IMR-90 (cell line): Measurements from ENCODE around the gene AJAP1. TPM values are rescaled to one million over a fixed set of nuclear protein-coding genes. Genes with fewer than 3 reads are reported as not detected.

ENCODE experiments used
- ATAC-seq: fragments of 200-7000 bp; cut with Tn5 transposase; 2 replicates; pipeline ENCODE4 v1.9.1; 2020; ENCODE audit warnings: low read depth, mild to moderate bottlenecking, moderate library complexity
- BruUV-seq: library from RNA; stranded (reverse); fragments of 400-500 nt; replicated peaks from 2 replicates; lab custom pipeline; 2021; lab: Mats Ljungman, UMichigan
- CTCF ChIA-PET: fragments of 300-600 bp; formaldehyde crosslinking; extraction: SDS; loops from one replicate; lab custom pipeline; 2021; ENCODE audit warnings: antibody characterized with exemption; lab: Yijun Ruan, JAX
- POLR2A ChIA-PET: fragments of 300-600 bp; sonication (Branson Sonifier 250); formaldehyde crosslinking; loops from one replicate; lab custom pipeline; 2022; ENCODE audit warnings: antibody characterized with exemption; ENCODE audit not compliant: unreplicated experiment; lab: Charles Lee
- DNase-seq: peaks from one replicate; pipeline ENCODE4 v3.0.0; 2013
- H2AFZ ChIP-seq: replicated peaks from 2 replicates; pipeline ENCODE3; 2013; ENCODE audit warnings: low read length, mild to moderate bottlenecking; ENCODE audit not compliant: poor library complexity
- H2AK5ac ChIP-seq: 2 replicates; pipeline ENCODE4 v1.6.1; 2013; ENCODE audit warnings: low read depth, low read length, inconsistent platforms
- H2AK9ac ChIP-seq: replicated peaks from 2 replicates; pipeline ENCODE3; 2013; ENCODE audit warnings: mild to moderate bottlenecking, low read depth, low read length, moderate library complexity; ENCODE audit not compliant: poor library complexity
- H2BK120ac ChIP-seq: 2 replicates; pipeline ENCODE4 v1.6.1; 2013; ENCODE audit warnings: low read depth, low read length, inconsistent platforms
- H2BK15ac ChIP-seq: 3 replicates; pipeline ENCODE4 v1.6.1; 2013; ENCODE audit warnings: low read depth, low read length, inconsistent platforms
- H2BK20ac ChIP-seq: 2 replicates; pipeline ENCODE4 v1.6.1; 2013; ENCODE audit warnings: low read depth, mild to moderate bottlenecking, inconsistent platforms, low read length, moderate library complexity
- H2BK5ac ChIP-seq: 2 replicates; pipeline ENCODE4 v1.6.1; 2013; ENCODE audit warnings: mild to moderate bottlenecking, low read depth, low read length, inconsistent platforms; ENCODE audit not compliant: poor library complexity, severe bottlenecking
- H3K14ac ChIP-seq: replicated peaks from 2 replicates; pipeline ENCODE4 v1.6.1; 2013; ENCODE audit warnings: low read depth, low read length, inconsistent platforms
- H3K18ac ChIP-seq: 2 replicates; pipeline ENCODE4 v1.6.1; 2013; ENCODE audit warnings: low read depth, low read length, control low read depth
- H3K23ac ChIP-seq: 2 replicates; pipeline ENCODE4 v1.6.1; 2013; ENCODE audit warnings: low read depth, low read length, inconsistent platforms
- H3K27ac ChIP-seq: 2 replicates; pipeline ENCODE4 v1.5.1; 2013; ENCODE audit warnings: mild to moderate bottlenecking, control low read depth, low read length; ENCODE audit not compliant: insufficient read depth
- H3K27me3 ChIP-seq: 2 replicates; pipeline ENCODE4 v1.6.1; 2013; ENCODE audit warnings: low read length; ENCODE audit not compliant: control insufficient read depth, insufficient read depth
- H3K36me3 ChIP-seq: 2 replicates; pipeline ENCODE4 v1.6.1; 2013; ENCODE audit warnings: low read length, mixed read lengths; ENCODE audit not compliant: control insufficient read depth, insufficient read depth
- H3K4ac ChIP-seq: 2 replicates; pipeline ENCODE4 v1.6.1; 2013; ENCODE audit warnings: low read depth, low read length, inconsistent platforms
- H3K4me1 ChIP-seq: 2 replicates; pipeline ENCODE4 v1.6.1; 2013; ENCODE audit warnings: low read length, mixed read lengths; ENCODE audit not compliant: control insufficient read depth, insufficient read depth
- H3K4me2 ChIP-seq: 2 replicates; pipeline ENCODE4 v1.6.1; 2013; ENCODE audit warnings: low read depth, mild to moderate bottlenecking, control low read depth, low read length, moderate library complexity
- H3K4me3 ChIP-seq: 2 replicates; pipeline ENCODE4 v1.5.1; 2013; ENCODE audit warnings: low read depth, mild to moderate bottlenecking, control low read depth, low read length, moderate library complexity; ENCODE audit not compliant: insufficient read depth
- H3K56ac ChIP-seq: 2 replicates; pipeline ENCODE4 v1.6.1; 2013; ENCODE audit warnings: low read length, inconsistent platforms; ENCODE audit not compliant: insufficient read depth; ENCODE audit errors: extremely low read depth
- H3K79me1 ChIP-seq, 2 experiments: 2 replicates each; pipeline ENCODE4 v1.6.1; 2013; ENCODE audit warnings: low read length in 2 of 2, inconsistent platforms in 1 of 2, low read depth in 1 of 2
- H3K9ac ChIP-seq: 2 replicates; pipeline ENCODE4 v1.6.1; 2013; ENCODE audit warnings: low read depth, low read length, control low read depth
- H3K9me1 ChIP-seq: 2 replicates; pipeline ENCODE4 v1.6.1; 2013; ENCODE audit warnings: low read length, inconsistent platforms; ENCODE audit not compliant: insufficient read depth
- H3K9me3 ChIP-seq: 2 replicates; pipeline ENCODE4 v1.6.1; 2013; ENCODE audit warnings: low read length; ENCODE audit not compliant: control insufficient read depth, insufficient read depth
- H4K20me1 ChIP-seq: 2 replicates; pipeline ENCODE4 v1.6.1; 2013; ENCODE audit warnings: low read length, inconsistent platforms; ENCODE audit not compliant: insufficient read depth
- H4K5ac ChIP-seq: 2 replicates; pipeline ENCODE4 v1.6.1; 2013; ENCODE audit warnings: mild to moderate bottlenecking, low read depth, low read length, control low read depth
- H4K8ac ChIP-seq, 2 experiments: 2 replicates each; pipeline ENCODE4 v1.6.1; 2013; ENCODE audit warnings: low read depth in 2 of 2, low read length in 2 of 2, control low read depth in 1 of 2, inconsistent platforms in 1 of 2
- H4K91ac ChIP-seq: 2 replicates; pipeline ENCODE4 v1.6.1; 2013; ENCODE audit warnings: low read depth, low read length, inconsistent platforms; ENCODE audit not compliant: insufficient read depth
- BHLHE40 ChIP-seq: fragments of 150-350 bp; IDR thresholded peaks from 2 replicates; pipeline ENCODE4 v1.6.1; 2016; ENCODE audit warnings: mild to moderate bottlenecking, low read depth, low read length
- CEBPB ChIP-seq: IDR thresholded peaks from 2 replicates; pipeline ENCODE4 v1.6.1; 2012; ENCODE audit warnings: low read depth, low read length, improper control_type of control experiment
- CHD1 ChIP-seq: IDR thresholded peaks from 2 replicates; pipeline ENCODE4 v1.6.1; 2012; ENCODE audit warnings: low read depth, low read length, improper control_type of control experiment
- CTCF ChIP-seq: conservative IDR thresholded peaks from 2 replicates; pipeline ENCODE4 v1.5.1; 2012; ENCODE audit warnings: mild to moderate bottlenecking, low read depth, low read length, improper control_type of control experiment
- RAD21 ChIP-seq: IDR thresholded peaks from 2 replicates; pipeline ENCODE4 v1.6.1; 2012; ENCODE audit warnings: low read length, improper control_type of control experiment
- SMC3 ChIP-seq: fragments of 150-350 bp; IDR thresholded peaks from 2 replicates; pipeline ENCODE4 v1.6.1; 2016; ENCODE audit warnings: low read depth, mild to moderate bottlenecking, antibody characterized with exemption, low read length, moderate library complexity
- WGBS, 2 experiments: methylation state at CpG; one replicate each; pipeline versions ENCODE4 v1.1.5 to v1.1.7; 2013; ENCODE audit warnings: missing lambda C conversion rate in 2 of 2; ENCODE audit not compliant: insufficient read length in 1 of 2; ENCODE audit errors: extremely low coverage in 2 of 2; 5-methylcytosine and 5-hydroxymethylcytosine counted together
- dilution Hi-C: fragments of 300-500 bp; cut with HindIII; formaldehyde crosslinking; loops from one replicate; pipeline ENCODE4 v1.14.3; 2018; ENCODE audit warnings: low sequenced_read_pairs; ENCODE audit not compliant: unreplicated experiment
- in situ Hi-C: fragments of 300-500 bp; cut with MboI; formaldehyde crosslinking; loops from 3 replicates; pipeline ENCODE4 v1.14.3; 2019; ENCODE audit warnings: low sequenced_read_pairs, inconsistent platforms, mixed read lengths
- intact Hi-C: fragments of 100-400 bp; cut with micrococcal nuclease; formaldehyde crosslinking; loops from 2 replicates; pipeline ENCODE4 v1.10.0; 2022
- polyA plus RNA-seq, 3 experiments: library from polyadenylated mRNA; depleted of rRNA; stranded (reverse); fragments of >200 nt; gene quantifications; 2 replicates each; pipeline ENCODE4 v1.2.3, GENCODE V29; 2012; ENCODE audit warnings: low replicate concordance in 1 of 3
- total RNA-seq: library from RNA; depleted of rRNA; stranded (reverse); fragments of >200 nt; gene quantifications from 2 replicates; pipeline ENCODE4 v1.2.3, GENCODE V29; 2012

Gene AJAP1
- total and polyA plus RNA-seq, 2 of the 4 experiments (the other 2 are of a cell fraction) = under 0.01 to 0.02 TPM

GRCh38 chr1:4781646-4782045 is 127.2 kb downstream of the AJAP1 start:
- 85% methylated on average over 4 of the region's 14 CpGs; no CpG with 5 or more reads in 1 of the 2 experiments for WGBS, 2 experiments
- CTCF ChIA-PET = no interaction called here

More at GRCh38 chr1:4781646-4782045, 127.2 kb downstream of the AJAP1 start:
- no peaks in the 10 kb centered on the region for H4K20me1 ChIP-seq
- no peak overlapping the region for H2BK15ac ChIP-seq
- H2BK120ac ChIP-seq = no peak overlapping the region
- H3K4ac ChIP-seq = no peak overlapping the region
- TF ChIP-seq CTCF = no peak
- TF ChIP-seq RAD21 = no peak
- TF ChIP-seq SMC3 = no peak
- no peak for TF ChIP-seq CHD1
- no peak for TF ChIP-seq CEBPB
- TF ChIP-seq BHLHE40 = no peak
- in situ Hi-C loops (no loop called here), intact Hi-C loops (no loop called here), dilution Hi-C loops (no loop called here)
- no peak overlapping the region for H3K9ac ChIP-seq
- H3K14ac ChIP-seq = no peak overlapping the region
- no peak overlapping the region for H4K8ac ChIP-seq
- no peak overlapping the region for H3K56ac ChIP-seq
- POLR2A ChIA-PET = no interaction called here
- H3K4me1 ChIP-seq = no peaks in the 10 kb centered on the region
- no peak overlapping the region for H3K23ac ChIP-seq
- H2BK5ac ChIP-seq = no peak overlapping the region
- DNase-seq (no peak), ATAC-seq (no peak)
- no peaks in the 10 kb centered on the region for H3K27me3 ChIP-seq
- no peak overlapping the region for H4K91ac ChIP-seq
- H2BK20ac ChIP-seq = no peak overlapping the region
- no peaks in the 10 kb centered on the region for H3K9me1 ChIP-seq
- H3K36me3 ChIP-seq = no peaks in the 10 kb centered on the region
- H2AK5ac ChIP-seq = no peak overlapping the region
- no peak overlapping the region for H3K4me2 ChIP-seq
- H3K27ac ChIP-seq = no peak overlapping the region
- H3K79me1 ChIP-seq = no peaks in the 10 kb centered on the region
- no peak overlapping the region for H4K5ac ChIP-seq
- no peak overlapping the region for H2AK9ac ChIP-seq
- no peak overlapping the region for H3K18ac ChIP-seq
- no peak overlapping the region for H3K4me3 ChIP-seq
- no peak overlapping the region for H2AFZ ChIP-seq
- BruUV-seq = no TSS peak
- H3K9me3 ChIP-seq = peaks cover 41% of the 10 kb centered on the region
